ENCODE data around the gene CDKN2D. TPM values are rescaled to one million over a fixed set of nuclear protein-coding genes. Genes with fewer than 3 reads are reported as not detected.
A peak's percentile ranks its signal among the peaks of the same experiment; 100 is the strongest.
"Not testable (repeated sequence)": the region's sequence is repeated elsewhere in the genome, so short reads cannot be mapped to it uniquely, and the experiment has no call there.

The CDKN2D gene
- total RNA-seq, 1 donor from 2014 or later: 10.5 TPM

DNA sequence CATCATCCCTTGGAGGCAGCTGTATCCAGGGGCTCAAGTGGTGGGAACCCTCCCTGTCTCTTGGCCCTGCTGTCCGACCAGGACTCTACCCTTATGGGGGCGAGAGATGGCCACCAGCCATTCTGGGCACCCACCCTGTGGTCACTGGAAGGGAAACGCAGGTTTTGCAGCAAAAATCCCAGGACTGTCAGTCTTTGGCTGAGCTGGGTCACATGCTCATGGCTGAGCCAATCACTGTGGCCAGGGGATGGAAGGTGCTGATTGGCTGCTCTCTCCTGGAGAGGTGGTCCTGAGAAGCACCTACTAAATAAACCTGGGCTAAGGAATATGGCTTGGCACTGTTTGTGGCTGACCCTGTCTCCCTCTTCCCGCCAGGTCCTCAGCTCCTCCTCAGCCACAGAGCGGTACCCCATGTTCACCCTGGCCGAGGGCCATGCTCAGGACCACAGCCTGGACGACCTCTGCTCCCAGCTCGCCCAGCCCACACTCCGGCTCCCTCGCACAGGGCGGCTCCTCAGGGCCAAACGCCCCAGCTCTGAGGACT, 16.2 kb downstream of the CDKN2D start:
- intact Hi-C loops (cut with DNase I): no loop called here
- no peak overlapping the region for H3K27ac ChIP-seq
- no peaks in the 10 kb centered on the region for H3K9me3 ChIP-seq
- TF ChIP-seq, protein P1, sequence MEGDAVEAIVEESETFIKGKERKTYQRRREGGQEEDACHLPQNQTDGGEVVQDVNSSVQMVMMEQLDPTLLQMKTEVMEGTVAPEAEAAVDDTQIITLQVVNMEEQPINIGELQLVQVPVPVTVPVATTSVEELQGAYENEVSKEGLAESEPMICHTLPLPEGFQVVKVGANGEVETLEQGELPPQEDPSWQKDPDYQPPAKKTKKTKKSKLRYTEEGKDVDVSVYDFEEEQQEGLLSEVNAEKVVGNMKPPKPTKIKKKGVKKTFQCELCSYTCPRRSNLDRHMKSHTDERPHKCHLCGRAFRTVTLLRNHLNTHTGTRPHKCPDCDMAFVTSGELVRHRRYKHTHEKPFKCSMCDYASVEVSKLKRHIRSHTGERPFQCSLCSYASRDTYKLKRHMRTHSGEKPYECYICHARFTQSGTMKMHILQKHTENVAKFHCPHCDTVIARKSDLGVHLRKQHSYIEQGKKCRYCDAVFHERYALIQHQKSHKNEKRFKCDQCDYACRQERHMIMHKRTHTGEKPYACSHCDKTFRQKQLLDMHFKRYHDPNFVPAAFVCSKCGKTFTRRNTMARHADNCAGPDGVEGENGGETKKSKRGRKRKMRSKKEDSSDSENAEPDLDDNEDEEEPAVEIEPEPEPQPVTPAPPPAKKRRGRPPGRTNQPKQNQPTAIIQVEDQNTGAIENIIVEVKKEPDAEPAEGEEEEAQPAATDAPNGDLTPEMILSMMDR (IDR thresholded peaks at IDR 0.05): no peak
- DNase-seq (no peak), ATAC-seq (peak; percentile 39)
- no peaks in the 10 kb centered on the region for H3K27me3 ChIP-seq
- H3K4me3 ChIP-seq: no peak overlapping the region
- H3K36me3 ChIP-seq: peaks cover 98% of the 10 kb centered on the region
- H3K4me1 ChIP-seq: no peaks in the 10 kb centered on the region

DNA sequence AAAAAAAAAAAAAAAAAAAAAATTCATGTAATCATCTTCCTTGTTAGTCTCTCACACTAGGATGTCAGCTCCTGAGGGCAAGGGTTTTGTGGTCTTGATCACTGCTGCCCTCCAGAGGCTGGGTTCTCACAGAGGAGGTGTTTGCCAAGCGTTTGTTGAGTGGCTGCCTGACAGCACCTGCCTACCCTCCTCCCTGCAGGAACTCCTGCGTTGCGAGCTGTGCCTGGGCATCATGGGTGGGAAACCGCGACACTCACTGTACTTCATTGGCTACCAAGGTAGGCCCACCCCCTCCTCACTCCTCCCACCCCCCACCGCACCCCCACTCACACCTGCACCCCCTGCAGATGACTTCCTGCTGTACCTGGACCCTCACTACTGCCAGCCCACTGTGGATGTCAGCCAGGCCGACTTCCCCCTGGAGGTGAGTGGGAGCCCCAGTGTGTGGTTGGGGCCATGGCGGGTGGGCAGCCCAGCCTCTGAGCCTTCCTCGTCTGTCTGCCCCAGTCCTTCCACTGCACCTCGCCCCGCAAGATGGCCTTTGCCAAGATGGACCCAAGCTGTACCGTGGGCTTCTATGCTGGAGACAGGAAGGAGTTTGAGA, 17.0 kb downstream of the CDKN2D start:
- DNase-seq (no peak), ATAC-seq (peak; percentile 29)
- no peaks in the 10 kb centered on the region for H3K4me1 ChIP-seq
- TF ChIP-seq, protein P1 (IDR thresholded peaks at IDR 0.05): no peak
- intact Hi-C loops (cut with DNase I): no loop called here
- H3K27me3 ChIP-seq: no peaks in the 10 kb centered on the region
- no peak overlapping the region for H3K27ac ChIP-seq
- no peaks in the 10 kb centered on the region for H3K9me3 ChIP-seq
- no peak overlapping the region for H3K4me3 ChIP-seq
- peaks cover 98% of the 10 kb centered on the region for H3K36me3 ChIP-seq

DNA sequence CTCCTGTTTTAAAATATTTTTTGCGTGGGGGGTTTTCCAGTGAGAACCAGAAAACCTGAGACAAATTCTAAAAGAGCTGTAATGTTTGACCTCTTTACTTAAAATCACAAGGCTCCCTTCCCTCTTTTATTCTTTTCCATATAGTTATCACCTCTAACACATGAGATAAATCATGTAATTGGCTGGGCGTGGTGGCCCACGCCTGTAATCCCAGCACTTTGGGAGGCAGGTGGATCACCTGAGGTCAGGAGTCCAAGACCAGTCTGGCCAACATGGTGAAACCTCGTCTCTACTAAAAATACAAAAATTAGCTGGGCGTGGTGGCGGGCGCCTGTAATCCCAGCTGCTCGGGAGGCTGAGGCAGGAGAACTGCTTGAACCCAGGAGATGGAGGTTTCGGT, 17.8 kb downstream of the CDKN2D start:
- H3K4me3 ChIP-seq; H3K27me3 ChIP-seq; H3K4me1 ChIP-seq; H3K27ac ChIP-seq; DNase-seq; intact Hi-C loops (cut with DNase I); ATAC-seq; H3K9me3 ChIP-seq: not testable (repeated sequence)
- H3K36me3 ChIP-seq: peaks cover 98% of the 10 kb centered on the region

DNA sequence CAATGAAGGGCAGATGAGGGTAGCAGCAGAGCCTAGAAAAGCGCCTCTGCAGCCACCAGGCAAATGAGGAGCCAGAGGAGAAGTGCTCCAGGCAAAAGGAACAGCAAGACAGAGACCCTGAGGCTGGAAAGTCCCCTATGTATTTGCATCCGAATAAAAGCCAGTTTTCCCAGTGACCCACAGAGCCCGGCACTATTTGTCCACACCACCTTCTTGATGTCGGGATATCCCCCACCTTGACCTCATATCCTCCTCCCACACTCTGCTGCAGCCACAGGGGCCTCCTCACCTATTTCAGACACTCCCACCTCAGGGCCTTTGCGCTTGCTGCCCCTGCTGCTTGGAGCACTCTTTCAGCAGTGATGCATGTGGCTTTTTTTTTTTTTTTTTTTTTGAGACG, 18.4 kb downstream of the CDKN2D start:
- Histone ChIP-seq H3K36me3 (peaks cover 95% of the 10 kb centered on the region), H3K27ac (no peak overlapping the region), H3K4me3 (no peak overlapping the region), H3K4me1 (peaks cover under 1% of the 10 kb centered on the region), H3K27me3 (no peaks in the 10 kb centered on the region), H3K9me3 (no peaks in the 10 kb centered on the region)
- no peak for ATAC-seq
- TF ChIP-seq, protein P1 (IDR thresholded peaks at IDR 0.05): no peak
- no peak for DNase-seq
- intact Hi-C loops (cut with DNase I): no loop called here

DNA sequence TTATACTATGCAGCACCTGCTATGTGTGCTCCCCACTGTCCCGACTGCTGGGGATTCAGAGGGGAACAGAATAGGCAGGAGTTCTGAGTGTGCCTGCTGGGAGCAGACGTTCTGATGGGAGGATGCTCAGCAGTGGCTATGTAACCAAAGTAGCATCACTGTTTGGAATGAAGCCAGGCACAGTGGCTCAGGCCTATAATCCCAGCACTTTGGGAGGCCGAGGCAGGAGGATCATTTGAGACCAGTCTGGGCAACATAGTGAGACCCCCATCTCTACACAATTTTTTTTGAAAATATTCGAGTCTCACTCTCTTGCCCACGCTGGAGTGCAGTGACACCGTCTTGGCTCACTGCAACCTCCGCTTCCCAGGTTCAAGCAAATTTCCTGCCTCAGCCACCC, 19.0 kb downstream of the CDKN2D start:
- H3K36me3 ChIP-seq: peaks cover 89% of the 10 kb centered on the region
- H3K4me1 ChIP-seq: peaks cover 7% of the 10 kb centered on the region
- DNase-seq (no peak), ATAC-seq (no peak)
- H3K9me3 ChIP-seq: no peaks in the 10 kb centered on the region
- H3K4me3 ChIP-seq: no peak overlapping the region
- intact Hi-C loops (cut with DNase I): no loop called here
- no peaks in the 10 kb centered on the region for H3K27me3 ChIP-seq
- no peak overlapping the region for H3K27ac ChIP-seq
- TF ChIP-seq, protein P1 (IDR thresholded peaks at IDR 0.05): no peak

DNA sequence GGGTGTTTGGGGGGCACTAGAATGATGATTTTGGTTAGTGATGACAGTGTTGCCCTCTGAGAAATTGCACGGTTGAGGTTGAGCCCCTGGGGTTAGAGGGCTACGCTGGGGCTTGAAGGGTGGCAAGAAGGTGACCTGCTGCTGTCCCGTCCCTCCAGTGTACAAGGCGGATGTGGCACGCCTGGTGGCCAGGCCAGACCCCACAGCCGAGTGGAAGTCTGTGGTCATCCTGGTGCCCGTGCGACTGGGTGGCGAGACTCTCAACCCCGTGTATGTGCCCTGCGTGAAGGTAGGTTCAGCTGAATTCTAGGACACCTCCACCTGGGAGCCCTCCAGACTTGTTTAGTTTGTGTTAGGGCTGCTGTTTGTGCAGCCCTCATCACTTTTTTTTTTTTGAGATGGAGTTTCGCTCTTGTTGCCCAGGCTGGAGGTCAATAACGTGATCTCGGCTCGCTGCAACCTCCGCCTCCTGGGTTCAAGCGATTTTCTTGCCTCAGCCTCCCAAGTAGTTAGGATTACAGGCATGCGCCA, 20.0 kb downstream of the CDKN2D start:
- H3K4me3 ChIP-seq: no peak overlapping the region
- peaks cover 10% of the 10 kb centered on the region for H3K4me1 ChIP-seq
- ATAC-seq: no peak
- peaks cover 79% of the 10 kb centered on the region for H3K36me3 ChIP-seq
- H3K9me3 ChIP-seq: no peaks in the 10 kb centered on the region
- no peak overlapping the region for H3K27ac ChIP-seq
- TF ChIP-seq, protein P1 (IDR thresholded peaks at IDR 0.05): no peak
- DNase-seq: no peak
- no peaks in the 10 kb centered on the region for H3K27me3 ChIP-seq
- intact Hi-C loops (cut with DNase I): no loop called here
